Measurements from ENCODE around the gene ZC3H7B. TPM values are rescaled to one million over a fixed set of nuclear protein-coding genes. Genes with fewer than 3 reads are reported as not detected.

The ZC3H7B gene
- total RNA-seq, 1 donor from 2014 or later, result 69.2 TPM

DNA sequence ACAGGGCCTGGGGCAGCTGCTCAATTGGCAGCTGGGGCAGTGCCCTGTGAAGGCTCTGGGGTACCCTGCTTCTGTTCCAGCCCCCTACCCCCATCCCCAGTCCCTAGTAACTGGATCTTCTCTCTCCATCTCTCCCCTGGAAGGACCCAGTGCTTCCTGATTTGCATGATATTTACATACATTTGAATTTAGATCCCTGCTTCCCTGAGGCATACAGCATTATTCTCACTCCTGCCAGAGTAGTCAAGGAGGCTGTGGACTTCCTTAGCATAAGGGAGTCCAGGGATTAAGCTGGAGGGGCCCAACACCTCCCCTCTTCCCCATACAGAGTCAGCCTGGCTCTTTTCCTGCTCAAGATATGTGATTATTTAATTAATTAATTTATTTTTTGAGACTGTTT is 105.1 kb downstream of the ZC3H7B start:
- Mint-ChIP-seq H3K4me1 (ENCODE audit: unreplicated experiment) (no peaks in the 10 kb centered on the region), H3K27ac (ENCODE audit: unreplicated experiment) (no peak overlapping the region), H3K27me3 (ENCODE audit: unreplicated experiment) (peaks cover 1% of the 10 kb centered on the region), H3K4me3 (ENCODE audit: unreplicated experiment) (no peak overlapping the region), H3K36me3 (ENCODE audit: low read depth, unreplicated experiment) (no peaks in the 10 kb centered on the region), H3K9me3 (ENCODE audit: unreplicated experiment) (no peaks in the 10 kb centered on the region)
- DNase-seq (ENCODE audit: low spot score), result no peak
- TF ChIP-seq, protein P1, sequence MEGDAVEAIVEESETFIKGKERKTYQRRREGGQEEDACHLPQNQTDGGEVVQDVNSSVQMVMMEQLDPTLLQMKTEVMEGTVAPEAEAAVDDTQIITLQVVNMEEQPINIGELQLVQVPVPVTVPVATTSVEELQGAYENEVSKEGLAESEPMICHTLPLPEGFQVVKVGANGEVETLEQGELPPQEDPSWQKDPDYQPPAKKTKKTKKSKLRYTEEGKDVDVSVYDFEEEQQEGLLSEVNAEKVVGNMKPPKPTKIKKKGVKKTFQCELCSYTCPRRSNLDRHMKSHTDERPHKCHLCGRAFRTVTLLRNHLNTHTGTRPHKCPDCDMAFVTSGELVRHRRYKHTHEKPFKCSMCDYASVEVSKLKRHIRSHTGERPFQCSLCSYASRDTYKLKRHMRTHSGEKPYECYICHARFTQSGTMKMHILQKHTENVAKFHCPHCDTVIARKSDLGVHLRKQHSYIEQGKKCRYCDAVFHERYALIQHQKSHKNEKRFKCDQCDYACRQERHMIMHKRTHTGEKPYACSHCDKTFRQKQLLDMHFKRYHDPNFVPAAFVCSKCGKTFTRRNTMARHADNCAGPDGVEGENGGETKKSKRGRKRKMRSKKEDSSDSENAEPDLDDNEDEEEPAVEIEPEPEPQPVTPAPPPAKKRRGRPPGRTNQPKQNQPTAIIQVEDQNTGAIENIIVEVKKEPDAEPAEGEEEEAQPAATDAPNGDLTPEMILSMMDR (IDR thresholded peaks at IDR 0.05; ENCODE audit: unreplicated experiment), result no peak

DNA sequence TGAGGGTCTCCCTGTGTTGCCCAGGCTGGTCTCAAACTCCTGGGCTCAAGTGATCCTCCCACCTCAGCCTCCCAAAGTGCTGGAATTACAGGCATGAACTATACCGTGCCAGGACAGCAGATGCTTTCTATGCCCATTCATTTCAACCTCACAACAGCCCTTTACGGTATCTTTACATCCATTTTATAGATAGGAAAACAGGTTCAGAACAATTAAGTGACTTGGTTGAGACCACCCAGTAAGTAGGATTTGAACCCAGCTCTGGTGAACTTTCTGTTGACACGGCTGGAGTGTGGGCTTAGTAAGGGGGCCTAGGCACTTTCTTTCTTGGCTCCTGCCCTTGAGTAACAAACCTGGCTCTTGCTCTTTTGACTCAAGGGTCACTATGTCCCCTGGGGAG is 106.1 kb downstream of the ZC3H7B start:
- Mint-ChIP-seq H3K4me3 (ENCODE audit: unreplicated experiment) (no peak overlapping the region), H3K4me1 (ENCODE audit: unreplicated experiment) (peaks cover 3% of the 10 kb centered on the region)
- TF ChIP-seq, protein P1 (IDR thresholded peaks at IDR 0.05; ENCODE audit: unreplicated experiment), result no peak

GRCh38 chr22:41408665-41409064 is 107.3 kb downstream of the ZC3H7B start:
- H3K4me1 Mint-ChIP-seq (ENCODE audit: unreplicated experiment), result peaks cover 3% of the 10 kb centered on the region
- H3K4me3 Mint-ChIP-seq (ENCODE audit: unreplicated experiment), result no peak overlapping the region
- peaks cover 8% of the 10 kb centered on the region for H3K27me3 Mint-ChIP-seq (ENCODE audit: unreplicated experiment)
- no peaks in the 10 kb centered on the region for H3K9me3 Mint-ChIP-seq (ENCODE audit: unreplicated experiment)
- no peak for DNase-seq (ENCODE audit: low spot score)
- no peaks in the 10 kb centered on the region for H3K36me3 Mint-ChIP-seq (ENCODE audit: low read depth, unreplicated experiment)
- TF ChIP-seq, protein P1 (IDR thresholded peaks at IDR 0.05; ENCODE audit: unreplicated experiment), result no peak
- no peak overlapping the region for H3K27ac Mint-ChIP-seq (ENCODE audit: unreplicated experiment)

More for the DNA sequence above, 106.1 kb downstream of the ZC3H7B start:
- Mint-ChIP-seq H3K36me3 (ENCODE audit: low read depth, unreplicated experiment) (no peaks in the 10 kb centered on the region), H3K27me3 (ENCODE audit: unreplicated experiment) (peaks cover 5% of the 10 kb centered on the region), H3K27ac (ENCODE audit: unreplicated experiment) (peak overlapping the region; percentile 48), H3K9me3 (ENCODE audit: unreplicated experiment) (no peaks in the 10 kb centered on the region)
- DNase-seq (ENCODE audit: low spot score), result no peak

Small RNA genes lying within 50 kb of the gene (microRNA-seq; reads per million reads assigned to microRNA genes)
- 0.90 reads per million, percentile 9 among the genes with 10 or more reads in this experiment for gene MIR6889 (ENCODE audit: unreplicated experiment)

Other genes starting within 250 kb of the ZC3H7B start
- gene EP300, start 208.9 kb upstream of the ZC3H7B start, total RNA-seq (ENCODE audit: unreplicated experiment), result 115 TPM
- gene L3MBTL2, start 96.2 kb upstream of the ZC3H7B start, total RNA-seq (ENCODE audit: unreplicated experiment), result 20.1 TPM
- gene CHADL, start 60.6 kb upstream of the ZC3H7B start, total RNA-seq (ENCODE audit: unreplicated experiment), result 1.2 TPM
- gene RANGAP1, start 15.3 kb upstream of the ZC3H7B start, total RNA-seq (ENCODE audit: unreplicated experiment), result 71.5 TPM
- gene TEF, start 80.4 kb downstream of the ZC3H7B start, total RNA-seq (ENCODE audit: unreplicated experiment), result 6.6 TPM
- gene TOB2, start 145.3 kb downstream of the ZC3H7B start, total RNA-seq (ENCODE audit: unreplicated experiment), result 60.3 TPM
- 54.6 TPM for gene PHF5A, start 167.2 kb downstream of the ZC3H7B start, total RNA-seq (ENCODE audit: unreplicated experiment)
- gene ACO2, start 167.6 kb downstream of the ZC3H7B start, total RNA-seq (ENCODE audit: unreplicated experiment), result 83.5 TPM
- 20.8 TPM for gene POLR3H, start 242.9 kb downstream of the ZC3H7B start, total RNA-seq (ENCODE audit: unreplicated experiment)

All from endothelial cell (in vitro differentiated cells).